HTR-8/SVneo (cell line): ENCODE results near the gene TKTL2.
"Not testable (repeated sequence)": the region's sequence is repeated elsewhere in the genome, so short reads cannot be mapped to it uniquely, and the experiment has no call there.

Source experiments
- DNase-seq: peaks from one replicate; pipeline ENCODE4 v3.0.0; 2011; ENCODE audit warnings: low spot score, mixed read lengths; ENCODE audit not compliant: insufficient read length
- FAIRE-seq: peaks from 2 replicates; lab custom pipeline; 2011; peaks lifted over from hg19 to GRCh38; lab: Jason Lieb, UNC

TKTL2 gene

DNA sequence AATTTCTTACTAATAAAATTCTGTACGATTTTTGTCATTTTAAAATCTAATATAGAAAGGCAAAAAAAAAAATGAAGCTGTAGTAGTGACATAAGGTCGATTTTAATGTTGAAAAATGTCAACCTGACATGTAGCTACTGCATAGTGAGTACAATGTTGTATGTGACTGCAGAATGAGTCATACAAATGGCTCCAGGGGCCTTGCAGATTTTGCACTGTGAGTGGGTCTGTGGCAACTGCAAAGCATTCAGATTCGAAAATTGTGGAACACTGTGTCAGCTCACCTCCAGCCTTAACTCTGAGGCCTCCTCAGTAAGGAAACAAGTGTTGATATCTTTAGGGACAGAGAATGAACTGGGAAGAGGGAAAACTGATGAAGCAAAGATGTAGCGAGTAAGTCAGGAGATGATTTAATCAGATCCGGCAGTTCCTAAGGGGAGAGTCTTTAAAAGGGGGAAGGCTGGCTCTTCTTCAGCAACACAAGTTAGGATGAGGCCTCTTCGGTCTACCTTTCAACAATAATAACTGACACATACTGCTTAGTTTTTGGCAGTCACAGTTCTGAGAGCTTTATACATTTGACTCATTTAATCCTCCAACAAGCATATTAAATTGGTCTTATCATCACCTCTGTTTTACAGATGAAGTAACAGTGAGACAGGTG is 24.9 kb downstream of the TKTL2 start:
- FAIRE-seq: no peak
- peak; percentile 53 for DNase-seq

DNA sequence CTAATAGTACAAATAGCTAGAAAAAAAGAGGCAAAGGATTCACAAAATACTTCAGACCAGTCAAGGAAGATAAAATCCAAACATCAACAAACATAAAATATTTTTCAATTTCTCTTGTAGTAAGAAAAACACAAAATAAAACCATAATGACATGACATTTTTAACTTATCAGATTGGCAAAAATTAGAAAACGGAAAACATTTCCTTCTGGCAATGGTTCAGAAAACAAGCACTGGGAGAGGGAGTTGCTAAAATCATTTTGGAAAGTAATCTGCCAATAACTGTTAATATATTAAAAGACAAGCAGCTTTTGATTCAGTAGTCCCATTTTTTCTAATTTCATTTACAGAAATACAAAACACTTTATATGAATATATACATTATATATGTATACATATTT is 26.1 kb downstream of the TKTL2 start:
- no peak for DNase-seq
- no peak for FAIRE-seq

DNA sequence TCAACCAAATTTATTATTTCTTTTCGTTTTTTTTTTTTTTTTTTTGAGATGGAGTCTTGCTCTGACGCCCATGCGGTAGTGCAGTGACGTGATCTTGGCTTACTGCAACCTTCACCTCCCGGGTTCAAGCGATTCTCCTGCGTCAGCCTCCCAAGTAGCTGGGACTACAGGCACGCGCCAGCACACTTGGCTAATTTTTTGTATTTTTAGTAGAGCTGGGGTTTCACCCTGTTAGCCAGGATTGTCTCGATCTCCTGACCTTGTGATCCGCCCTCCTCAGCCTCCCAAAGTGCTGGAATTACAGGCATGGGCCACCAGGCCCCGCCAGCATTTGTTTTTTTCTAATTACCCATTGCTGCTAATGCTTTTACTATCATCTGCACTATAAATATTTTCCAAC is 26.5 kb downstream of the TKTL2 start:
- FAIRE-seq, DNase-seq: not testable (repeated sequence)

DNA sequence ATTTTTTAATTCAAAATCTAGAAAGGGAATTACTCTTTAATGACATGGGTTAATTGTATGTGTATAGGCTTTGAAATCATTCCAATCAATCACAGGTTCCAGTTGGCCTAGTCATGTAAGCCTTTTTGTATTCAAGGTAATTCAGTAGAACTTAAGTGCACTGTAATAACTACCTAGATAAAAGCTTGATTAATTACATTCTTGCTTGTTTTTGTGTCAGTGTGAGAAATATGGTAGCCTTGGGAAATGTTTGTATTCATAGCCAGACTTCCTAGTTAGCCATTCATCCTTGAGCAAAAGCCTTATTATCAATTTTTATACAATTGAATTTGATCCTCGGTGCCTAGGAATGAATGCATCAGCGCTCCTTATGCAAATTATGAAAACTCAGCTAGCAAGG is 33.5 kb downstream of the TKTL2 start:
- no peak for DNase-seq
- FAIRE-seq: no peak
